ENCODE results near the gene VIL1.

Gene VIL1

GRCh38 chr2:218429911-218430692, 11.2 kb downstream of the VIL1 start:
- DNase-seq (ENCODE audit: low read depth, low spot score) = no peak
- TF ChIP-seq CTCF (IDR thresholded peaks at IDR 0.05; ENCODE audit: insufficient read depth, low read length, missing control alignments) = no peak
- ChIA-PET CTCF (interaction anchor here (1.8 kb wide), 1 partner anchor 21 kb away, joined by 4 read pairs; no protein-coding TSS in a partner anchor), POLR2A (interaction anchor here (0.6 kb wide), 1 partner anchor 501 kb away, joined by 3 read pairs; no protein-coding TSS in a partner anchor)
- no peak overlapping the region for H3K4me3 ChIP-seq (ENCODE audit: low read depth, low read length)

GRCh38 chr2:218430721-218431120, 11.8 kb downstream of the VIL1 start:
- CTCF ChIA-PET = interaction anchor here (1.8 kb wide), 1 partner anchor 22 kb away, joined by 4 read pairs; no protein-coding TSS in a partner anchor
- no peak overlapping the region for H3K4me3 ChIP-seq (ENCODE audit: low read depth, low read length)
- DNase-seq (ENCODE audit: low read depth, low spot score) = no peak
- POLR2A ChIA-PET = interaction anchor here (0.6 kb wide), 1 partner anchor 501 kb away, joined by 3 read pairs; no protein-coding TSS in a partner anchor
- TF ChIP-seq CTCF (IDR thresholded peaks at IDR 0.05; ENCODE audit: insufficient read depth, low read length, missing control alignments) = no peak

GRCh38 chr2:218431878-218432277, 13.0 kb downstream of the VIL1 start:
- no peak for DNase-seq (ENCODE audit: low read depth, low spot score)
- no peak for TF ChIP-seq CTCF (IDR thresholded peaks at IDR 0.05; ENCODE audit: insufficient read depth, low read length, missing control alignments)
- no peak overlapping the region for H3K4me3 ChIP-seq (ENCODE audit: low read depth, low read length)
- ChIA-PET CTCF (interaction anchor here (1.8 kb wide), 1 partner anchor 23 kb away, joined by 4 read pairs; no protein-coding TSS in a partner anchor), POLR2A (no interaction called here)

DNA sequence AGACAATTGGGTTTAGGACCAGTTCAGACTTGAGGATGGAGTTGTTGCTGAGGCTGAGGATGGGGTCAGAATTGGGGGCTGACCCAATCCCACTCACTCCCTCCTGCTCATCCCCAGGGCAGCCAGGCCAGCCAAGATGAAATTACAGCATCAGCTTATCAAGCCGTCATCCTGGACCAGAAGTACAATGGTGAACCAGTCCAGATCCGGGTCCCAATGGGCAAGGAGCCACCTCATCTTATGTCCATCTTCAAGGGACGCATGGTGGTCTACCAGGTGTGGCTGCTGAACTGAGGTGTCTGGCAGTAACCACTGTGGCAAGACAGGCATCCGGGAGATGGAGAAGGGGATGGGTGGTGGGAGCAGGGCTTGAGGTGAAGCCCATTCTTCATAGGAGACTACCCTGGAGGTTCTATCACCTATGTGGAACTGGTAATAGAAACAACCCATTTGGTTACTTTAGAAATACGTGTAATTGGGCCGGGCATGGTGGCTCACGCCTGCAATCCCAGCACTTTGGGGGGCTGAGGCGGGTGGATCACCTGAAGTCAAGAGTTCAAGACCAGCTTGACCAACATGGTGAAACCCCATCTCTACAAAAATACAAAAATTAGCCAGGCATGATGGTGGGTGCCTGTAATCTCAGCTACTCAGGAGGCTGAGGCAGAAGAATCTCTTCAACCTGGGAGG, 13.9 kb downstream of the VIL1 start:
- ChIA-PET POLR2A (no interaction called here), CTCF (no interaction called here)
- TF ChIP-seq CTCF (IDR thresholded peaks at IDR 0.05; ENCODE audit: insufficient read depth, low read length, missing control alignments) = no peak
- no peak for DNase-seq (ENCODE audit: low read depth, low spot score)
- H3K4me3 ChIP-seq (ENCODE audit: low read depth, low read length) = no peak overlapping the region

DNA sequence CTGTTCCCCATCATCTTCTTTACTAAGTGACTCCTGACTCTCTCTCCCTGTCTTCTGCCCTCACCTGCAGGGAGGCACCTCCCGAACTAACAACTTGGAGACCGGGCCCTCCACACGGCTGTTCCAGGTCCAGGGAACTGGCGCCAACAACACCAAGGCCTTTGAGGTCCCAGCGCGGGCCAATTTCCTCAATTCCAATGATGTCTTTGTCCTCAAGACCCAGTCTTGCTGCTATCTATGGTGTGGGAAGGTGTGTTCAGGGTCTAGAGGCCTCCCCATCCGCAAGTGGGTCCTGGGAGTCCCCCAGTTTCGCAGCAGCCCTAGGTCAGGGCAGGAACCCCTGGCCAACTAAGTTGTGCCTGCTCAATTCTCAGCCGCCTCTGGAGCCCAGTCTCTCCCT, 15.5 kb downstream of the VIL1 start:
- H3K4me3 ChIP-seq (ENCODE audit: low read depth, low read length) = no peak overlapping the region
- TF ChIP-seq CTCF (IDR thresholded peaks at IDR 0.05; ENCODE audit: insufficient read depth, low read length, missing control alignments) = no peak
- no peak for DNase-seq (ENCODE audit: low read depth, low spot score)
- POLR2A ChIA-PET = no interaction called here
- CTCF ChIA-PET = no interaction called here
